ENCODE results near the gene KCNMA1.

Gene KCNMA1

DNA sequence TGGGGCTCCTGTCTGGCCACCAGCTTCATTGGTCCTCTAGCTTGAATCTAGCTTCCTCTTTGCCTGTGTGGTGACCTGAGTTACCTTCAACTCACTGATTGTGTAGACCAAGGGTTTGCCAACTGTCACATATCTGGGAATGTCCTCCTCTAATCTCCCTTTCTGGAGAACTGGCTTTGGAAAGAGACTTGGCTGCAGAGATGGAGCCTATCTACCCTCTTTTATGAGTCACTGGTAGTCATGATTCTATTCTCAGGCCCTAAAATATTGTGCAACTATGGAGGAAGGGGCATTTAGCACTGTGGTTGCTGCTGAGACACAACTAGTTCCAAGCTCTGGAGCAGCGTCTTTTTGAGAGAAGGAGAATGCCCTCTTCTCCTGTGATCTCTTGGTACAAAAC is 691.3 kb downstream of the KCNMA1 start:
- DNase-seq, result no peak

DNA sequence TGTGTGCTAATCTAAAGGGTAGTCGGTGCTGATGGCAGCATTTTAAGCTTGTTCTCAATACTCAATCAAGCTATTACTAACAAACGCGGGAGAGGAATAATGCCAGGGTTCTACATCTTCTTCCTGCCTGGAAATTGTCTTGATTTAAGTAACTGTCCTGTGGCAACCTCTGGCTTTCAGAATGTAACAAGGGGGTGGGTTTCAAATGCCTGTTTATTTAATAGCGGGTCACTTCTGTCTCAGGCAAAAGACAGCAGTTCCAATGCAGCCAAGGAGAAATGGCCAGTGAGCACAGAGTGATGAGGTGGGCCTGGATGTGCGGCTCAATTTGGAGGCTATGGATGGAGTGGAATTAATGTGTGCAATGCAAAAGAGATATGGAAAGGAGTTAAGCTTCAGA is 692.4 kb downstream of the KCNMA1 start:
- no peak for DNase-seq

DNA sequence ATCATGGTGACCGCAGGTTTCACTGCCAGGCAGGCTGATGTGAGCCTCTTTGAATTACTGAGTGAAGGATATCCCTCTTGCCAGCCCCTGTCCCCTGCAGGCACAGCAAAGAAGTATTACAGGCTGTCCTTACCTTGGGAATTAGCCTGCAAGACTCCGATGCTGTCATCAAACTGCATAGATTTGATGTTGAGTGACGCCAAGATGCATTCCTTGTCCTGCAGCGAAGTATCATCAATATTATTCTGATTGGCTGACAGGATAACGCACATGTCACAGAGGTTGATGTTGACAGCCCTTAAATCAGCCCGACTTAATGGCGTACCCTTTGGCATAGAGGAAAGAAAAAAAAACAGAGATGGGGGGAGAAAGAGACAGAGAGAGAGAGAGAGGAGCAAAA is 693.0 kb downstream of the KCNMA1 start:
- DNase-seq, result no peak

- DNase-seq, result no peak
Observed at GRCh38 chr10:76942628-76943416, 694.8 kb downstream of the KCNMA1 start.

- no peak for DNase-seq
Observed at GRCh38 chr10:76939933-76940468, 697.6 kb downstream of the KCNMA1 start.

- no peak for DNase-seq
Observed at GRCh38 chr10:76937181-76937600, 700.4 kb downstream of the KCNMA1 start.

GRCh38 chr10:76935941-76936613 is 701.5 kb downstream of the KCNMA1 start:
- no peak for DNase-seq

- DNase-seq, result no peak
Observed at GRCh38 chr10:76928565-76928964, 709.0 kb downstream of the KCNMA1 start.

- DNase-seq, result no peak
Observed at GRCh38 chr10:76925636-76926405, 711.8 kb downstream of the KCNMA1 start.

DNA sequence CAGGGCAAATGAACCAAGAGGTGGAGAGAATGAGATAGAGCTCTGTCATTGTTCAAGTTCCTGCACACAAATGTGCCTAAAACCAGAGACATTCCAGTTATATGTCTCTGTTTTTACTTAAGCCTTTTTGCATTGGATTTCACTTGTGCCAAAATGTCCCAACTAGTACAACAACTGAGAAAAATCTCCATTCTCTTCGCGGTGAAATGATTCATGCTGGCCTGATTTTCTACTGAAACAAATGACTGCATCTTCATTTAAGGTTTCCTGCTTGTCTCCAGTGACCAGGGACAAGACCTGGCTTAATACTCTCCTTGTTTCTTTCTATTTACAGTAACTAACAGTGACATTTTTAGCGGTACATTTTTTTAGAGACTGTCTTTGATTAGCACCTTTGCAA is 714.9 kb downstream of the KCNMA1 start:
- DNase-seq, result no peak

DNA sequence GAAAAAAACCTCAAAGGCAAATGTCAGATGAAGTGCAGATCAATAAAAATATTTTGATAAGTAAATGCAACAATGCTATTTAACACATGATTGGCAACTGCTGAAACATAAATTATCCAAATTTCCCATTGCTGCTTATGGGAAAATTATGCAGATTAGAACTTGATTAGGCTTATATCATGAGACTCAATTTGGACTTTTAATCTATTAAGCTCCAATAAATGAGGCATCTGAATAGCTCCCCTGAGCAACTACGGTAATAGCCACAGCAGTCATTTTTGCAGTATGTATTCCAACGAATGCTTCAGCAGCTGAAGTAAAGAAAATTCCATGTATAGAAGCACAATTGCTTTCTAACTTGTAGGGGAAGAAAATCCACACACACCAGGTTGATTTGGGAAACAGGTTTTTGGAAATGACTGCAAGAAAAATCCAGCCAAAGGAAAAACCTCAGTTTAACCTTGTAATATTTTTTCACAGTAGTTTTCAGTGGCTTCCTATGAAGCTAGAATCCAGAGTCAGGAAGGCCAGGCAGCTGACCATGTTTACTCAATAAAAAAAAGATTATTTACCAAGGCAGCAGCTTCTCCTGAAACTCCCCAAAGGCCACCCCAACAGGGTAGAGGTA is 716.1 kb downstream of the KCNMA1 start:
- DNase-seq, result no peak

DNA sequence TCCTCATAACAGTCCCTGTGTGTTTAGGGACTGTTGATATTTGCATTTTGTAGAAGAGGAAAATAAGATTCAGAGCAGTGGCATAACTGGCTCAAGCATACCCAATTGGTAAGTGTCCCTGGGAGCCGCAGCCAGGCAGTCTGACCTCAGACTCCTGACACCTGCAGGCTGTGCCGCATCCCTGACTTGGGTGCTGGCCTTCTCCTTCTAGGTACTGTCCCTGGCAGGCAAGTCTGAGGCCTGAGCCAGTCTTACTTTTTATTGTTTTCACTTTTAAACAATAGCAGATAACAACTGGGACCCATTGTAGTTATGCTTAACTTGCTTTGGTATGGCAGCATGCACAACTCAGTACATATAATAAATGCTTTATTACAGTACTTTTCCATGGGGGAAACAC is 717.0 kb downstream of the KCNMA1 start:
- no peak for DNase-seq

GRCh38 chr10:76918106-76918505 is 719.5 kb downstream of the KCNMA1 start:
- DNase-seq, result no peak

- no peak for DNase-seq
Observed at GRCh38 chr10:76917071-76917470, 720.5 kb downstream of the KCNMA1 start.

DNA sequence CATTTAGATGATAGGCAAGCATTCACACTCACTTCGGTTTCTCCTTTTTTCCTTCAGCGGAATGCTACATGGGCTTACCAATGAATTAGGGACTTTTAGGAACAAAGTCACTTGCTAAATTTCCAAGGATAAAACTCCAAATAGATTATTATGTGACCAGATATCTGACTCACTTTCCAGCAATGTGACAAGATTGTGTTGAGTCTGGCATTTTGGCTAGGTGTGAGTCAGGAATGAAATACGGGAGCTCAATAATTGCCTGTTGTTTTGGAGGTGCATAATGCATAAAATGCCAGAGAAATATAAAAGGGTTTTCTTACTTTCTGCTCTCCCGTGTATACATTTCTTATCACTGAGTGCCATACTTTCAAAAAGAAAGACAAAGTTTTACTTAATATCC is 721.1 kb downstream of the KCNMA1 start:
- DNase-seq, result no peak

GRCh38 chr10:76915316-76915715 is 722.3 kb downstream of the KCNMA1 start:
- no peak for DNase-seq

DNA sequence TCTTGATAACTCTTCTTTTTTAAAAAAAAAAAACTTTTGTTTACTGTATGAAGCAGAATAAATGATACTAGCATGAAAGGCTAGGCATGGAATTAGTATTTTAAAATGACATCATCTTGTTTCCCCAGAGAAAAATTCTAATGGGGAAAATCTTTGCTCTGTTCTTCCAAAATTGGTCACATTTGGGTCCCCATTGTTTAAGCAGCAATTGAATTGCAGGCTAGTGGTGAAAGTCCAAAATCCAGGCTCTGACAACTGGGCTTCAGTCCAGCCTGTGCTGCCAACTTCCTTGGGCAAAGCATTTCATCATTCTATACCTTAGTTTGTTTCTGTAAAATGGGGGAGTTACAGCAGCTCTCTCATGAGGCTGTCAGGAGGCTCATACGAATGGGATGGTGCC is 726.4 kb downstream of the KCNMA1 start:
- DNase-seq, result no peak

GRCh38 chr10:76910184-76910962 is 727.2 kb downstream of the KCNMA1 start:
- no peak for DNase-seq

- no peak for DNase-seq
Observed at GRCh38 chr10:76906256-76906655, 731.4 kb downstream of the KCNMA1 start.

DNA sequence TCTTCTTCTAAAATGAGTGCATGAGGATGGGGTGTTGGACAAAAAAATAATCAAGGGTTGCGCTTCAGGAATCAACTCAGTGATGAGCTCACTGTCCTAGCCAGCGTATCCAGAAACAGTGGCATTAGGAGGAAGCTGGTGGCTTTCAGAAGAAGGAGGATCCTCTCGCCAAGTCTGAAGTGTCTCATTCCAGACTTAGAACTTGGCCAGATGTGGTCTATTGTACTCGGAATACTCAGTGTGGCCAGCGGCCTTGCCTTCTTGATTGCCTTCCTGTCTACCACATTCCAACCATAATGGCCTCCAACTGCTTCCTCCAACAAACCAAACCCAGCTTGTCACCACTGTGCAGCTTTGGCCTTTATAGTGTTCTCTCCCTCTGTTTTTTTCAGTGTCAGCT is 732.4 kb downstream of the KCNMA1 start:
- no peak for DNase-seq

DNA sequence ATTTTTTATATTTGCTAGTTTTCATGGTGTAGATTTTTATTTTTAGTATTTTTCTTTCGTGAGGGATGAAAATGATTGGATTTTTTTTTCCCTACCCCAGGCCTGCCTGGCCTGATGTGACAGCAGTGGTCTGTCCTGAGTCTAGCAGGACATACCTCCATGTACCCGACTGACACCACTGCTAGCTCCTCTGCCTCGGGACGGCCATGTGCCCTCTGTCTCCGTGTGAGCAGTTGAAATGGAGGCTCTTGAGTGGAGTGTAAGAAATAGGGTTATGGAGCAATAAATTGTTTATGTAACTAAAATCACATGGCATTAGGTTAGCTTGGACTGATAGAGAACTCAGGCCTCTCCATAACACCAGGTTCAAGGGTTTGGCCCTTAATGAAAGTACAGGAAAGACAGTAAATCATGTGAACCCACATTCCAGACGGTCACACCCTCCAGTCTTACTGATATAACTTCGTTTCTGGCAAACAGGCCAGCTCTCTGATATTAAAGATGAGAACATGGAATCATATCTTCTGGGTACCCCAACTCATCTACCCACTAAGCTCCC is 734.1 kb downstream of the KCNMA1 start:
- DNase-seq, result no peak

DNA sequence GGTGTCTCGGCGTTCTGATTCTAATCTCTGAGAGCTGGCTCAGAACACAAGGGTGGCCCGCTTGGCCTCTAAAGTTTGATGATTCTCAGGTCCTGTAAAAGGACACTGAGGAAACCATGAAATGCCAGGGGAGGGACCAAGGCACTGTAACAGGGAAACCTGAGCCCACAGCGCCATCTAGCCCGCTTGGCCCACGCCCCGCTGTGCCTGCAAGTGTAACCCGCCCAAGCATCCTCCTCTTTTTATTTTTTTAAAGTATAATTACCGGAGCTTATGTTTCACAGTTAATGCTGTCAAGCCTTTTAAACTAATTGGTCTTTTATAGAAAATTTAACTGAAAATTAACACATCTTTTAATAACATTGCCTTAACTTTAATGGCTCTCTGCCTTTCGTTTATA is 734.7 kb downstream of the KCNMA1 start:
- DNase-seq, result no peak

Measured in NCI-H2029 treated with DMSO at 0.1 percent for 48 hours (cell line).